BLaER1 treated with 17β-estradiol and CSF1 and Interleukin-3, amounts not matched to agents 10 nM and 100 nM (cell line): Measurements from ENCODE around the gene ZEB2.

ENCODE experiments used
- H3K27ac ChIP-seq, 11 experiments: shearing (Covaris generic); formaldehyde crosslinking; 2 replicates each; pipeline ENCODE4 v1.8.1; 2022
- H3K27me3 ChIP-seq, 11 experiments: shearing (Covaris generic); formaldehyde crosslinking; 2 replicates each; pipeline ENCODE4 v1.8.1; 2022
- H3K36me3 ChIP-seq, 11 experiments: shearing (Covaris generic); formaldehyde crosslinking; 2 replicates each; pipeline ENCODE4 v1.8.1; 2022
- H3K4me1 ChIP-seq, 10 experiments: shearing (Covaris generic); formaldehyde crosslinking; 2 replicates each; pipeline ENCODE4 v1.8.1; 2022
- H3K4me2 ChIP-seq, 11 experiments: shearing (Covaris generic); formaldehyde crosslinking; 2 replicates each; pipeline ENCODE4 v1.8.1; 2022
- H3K4me3 ChIP-seq, 10 experiments: shearing (Covaris generic); formaldehyde crosslinking; 2 replicates each; pipeline ENCODE4 v1.8.1; 2022
- H3K9ac ChIP-seq, 11 experiments: shearing (Covaris generic); formaldehyde crosslinking; 2 replicates each; pipeline ENCODE4 v1.8.1; 2022
- H3K9me3 ChIP-seq, 11 experiments: shearing (Covaris generic); formaldehyde crosslinking; replicated peaks in 1 of 11; 2 replicates each; pipeline ENCODE4 v1.8.1; 2022
- H4K20me1 ChIP-seq, 11 experiments: shearing (Covaris generic); formaldehyde crosslinking; 2 replicates each; pipeline ENCODE4 v1.8.1; 2022
- Cebpa-rat ChIP-seq, 11 experiments: shearing (Covaris generic); IDR thresholded peaks; 2 replicates each; pipeline ENCODE4 v1.8.1; 2022

ZEB2 gene

GRCh38 chr2:144466637-144467036 lies 53.3 kb downstream of the ZEB2 start:
- H4K20me1 ChIP-seq, result peaks cover 100% of the 10 kb centered on the region in 11 experiments
- no peaks in the 10 kb centered on the region for H3K27me3 ChIP-seq
- H3K4me1 ChIP-seq, result peaks cover 23 to 100% (median 62%) of the 10 kb centered on the region in 10 experiments
- no peaks in the 10 kb centered on the region for H3K9me3 ChIP-seq
- H3K9ac ChIP-seq, result no peak overlapping the region
- H3K4me2 ChIP-seq, result peak overlapping the region in 2 of 11 experiments; percentile 2 to 20; a peak in 2 of 22 replicates
- no peak for TF ChIP-seq Cebpa-rat (IDR thresholded peaks at IDR 0.05)
- no peak overlapping the region for H3K27ac ChIP-seq
- no peak overlapping the region for H3K4me3 ChIP-seq
- H3K36me3 ChIP-seq, result peaks cover 99 to 100% (median 100%) of the 10 kb centered on the region in 11 experiments

GRCh38 chr2:144465749-144466148 lies 54.2 kb downstream of the ZEB2 start:
- Histone ChIP-seq H3K9ac (no peak overlapping the region), H3K27ac (no peak overlapping the region), H4K20me1 (peaks cover 100% of the 10 kb centered on the region in 11 experiments), H3K4me3 (no peak overlapping the region), H3K9me3 (no peaks in the 10 kb centered on the region), H3K4me2 (peak overlapping the region in 3 of 11 experiments; percentile 20 to 40 (median 20); a peak in 4 of 22 replicates), H3K27me3 (no peaks in the 10 kb centered on the region), H3K4me1 (peaks cover 30 to 100% (median 67%) of the 10 kb centered on the region in 10 experiments), H3K36me3 (peaks cover 99 to 100% (median 100%) of the 10 kb centered on the region in 11 experiments)
- TF ChIP-seq Cebpa-rat (IDR thresholded peaks at IDR 0.05), result no peak

GRCh38 chr2:144464730-144465129 lies 55.2 kb downstream of the ZEB2 start:
- no peaks in the 10 kb centered on the region for H3K9me3 ChIP-seq
- H3K4me1 ChIP-seq, result peaks cover 40 to 100% (median 77%) of the 10 kb centered on the region in 10 experiments
- H4K20me1 ChIP-seq, result peaks cover 100% of the 10 kb centered on the region in 11 experiments
- H3K27me3 ChIP-seq, result no peaks in the 10 kb centered on the region
- peak overlapping the region in 7 of 11 experiments; percentile 0 to 40 (median 3); a peak in 5 of 22 replicates for H3K4me2 ChIP-seq
- no peak overlapping the region for H3K4me3 ChIP-seq
- H3K36me3 ChIP-seq, result peaks cover 99 to 100% (median 100%) of the 10 kb centered on the region in 11 experiments
- H3K9ac ChIP-seq, result no peak overlapping the region
- no peak for TF ChIP-seq Cebpa-rat (IDR thresholded peaks at IDR 0.05)
- H3K27ac ChIP-seq, result no peak overlapping the region

GRCh38 chr2:144463266-144463665 lies 56.7 kb downstream of the ZEB2 start:
- Histone ChIP-seq H3K4me2 (peak overlapping the region; percentile 13 to 79 (median 35); a peak in 14 of 22 replicates), H4K20me1 (peaks cover 100% of the 10 kb centered on the region in 11 experiments), H3K36me3 (peaks cover 99 to 100% (median 100%) of the 10 kb centered on the region in 11 experiments), H3K27me3 (no peaks in the 10 kb centered on the region), H3K4me1 (peaks cover 55 to 100% (median 91%) of the 10 kb centered on the region in 10 experiments), H3K9me3 (no peaks in the 10 kb centered on the region), H3K4me3 (no peak overlapping the region), H3K27ac (peak overlapping the region in 1 of 11 experiments; percentile 1; a peak in 1 of 22 replicates), H3K9ac (0 out of 22 replicates have a peak overlapping the region, but pooled peaks of 1 of the 11 experiments have one; percentile 46)
- no peak for TF ChIP-seq Cebpa-rat (IDR thresholded peaks at IDR 0.05)

DNA sequence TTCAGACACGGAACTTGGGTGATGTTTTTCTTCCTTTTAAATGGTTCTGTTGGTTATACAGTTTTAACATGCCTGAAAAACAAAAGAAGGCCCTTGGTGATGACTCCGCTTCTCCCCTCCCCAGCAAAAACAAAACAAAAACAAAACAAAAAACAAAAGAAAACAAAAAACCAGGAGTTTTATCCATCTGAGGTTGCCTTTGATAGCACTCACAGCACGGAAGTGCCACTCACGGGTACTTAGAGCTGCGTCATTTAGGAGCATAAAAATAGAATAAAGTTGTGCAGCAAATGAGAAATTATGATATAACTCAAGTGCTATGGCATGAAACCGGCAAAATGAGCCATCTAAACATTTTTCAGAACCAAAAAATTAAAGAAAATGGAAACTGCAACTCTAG lies 57.7 kb downstream of the ZEB2 start:
- Histone ChIP-seq H3K9me3 (no peaks in the 10 kb centered on the region), H4K20me1 (peaks cover 100% of the 10 kb centered on the region in 11 experiments), H3K9ac (0 out of 22 replicates have a peak overlapping the region, but pooled peaks of 2 of the 11 experiments have one; percentile 10 to 18), H3K36me3 (peaks cover 93 to 100% (median 100%) of the 10 kb centered on the region in 11 experiments), H3K4me3 (no peak overlapping the region), H3K27ac (peak overlapping the region in 5 of 11 experiments; percentile 2 to 37 (median 21); a peak in 3 of 22 replicates), H3K4me1 (peaks cover 64 to 100% (median 93%) of the 10 kb centered on the region in 10 experiments), H3K27me3 (no peaks in the 10 kb centered on the region), H3K4me2 (peak overlapping the region; percentile 13 to 79 (median 41); a peak in 18 of 22 replicates)
- TF ChIP-seq Cebpa-rat (IDR thresholded peaks at IDR 0.05), result no peak

GRCh38 chr2:144461308-144461766 lies 58.6 kb downstream of the ZEB2 start:
- Histone ChIP-seq H3K27ac (peak overlapping the region in 2 of 11 experiments; percentile 21 to 37; a peak in 1 of 22 replicates), H3K4me2 (peak overlapping the region; percentile 20 to 79 (median 43); a peak in 21 of 22 replicates)

GRCh38 chr2:144460727-144461307 lies 59.1 kb downstream of the ZEB2 start:
- Histone ChIP-seq H4K20me1 (peaks cover 100% of the 10 kb centered on the region in 11 experiments), H3K9me3 (no peaks in the 10 kb centered on the region), H3K4me2 (peak overlapping the region; percentile 20 to 79 (median 43); a peak in 19 of 22 replicates), H3K4me1 (peaks cover 75 to 100% (median 97%) of the 10 kb centered on the region in 10 experiments), H3K36me3 (peaks cover 92 to 100% (median 99%) of the 10 kb centered on the region in 11 experiments), H3K4me3 (no peak overlapping the region), H3K27ac (0 out of 22 replicates have a peak overlapping the region, but pooled peaks of 2 of the 11 experiments have one; percentile 37 to 56), H3K9ac (no peak overlapping the region), H3K27me3 (no peaks in the 10 kb centered on the region)
- no peak for TF ChIP-seq Cebpa-rat (IDR thresholded peaks at IDR 0.05)

More at GRCh38 chr2:144461308-144461766, 58.6 kb downstream of the ZEB2 start:
- Histone ChIP-seq H3K9me3 (no peaks in the 10 kb centered on the region), H3K36me3 (peaks cover 92 to 100% (median 99%) of the 10 kb centered on the region in 11 experiments), H3K9ac (no peak overlapping the region), H3K4me1 (peaks cover 72 to 100% (median 96%) of the 10 kb centered on the region in 10 experiments), H3K27me3 (no peaks in the 10 kb centered on the region), H3K4me3 (no peak overlapping the region), H4K20me1 (peaks cover 100% of the 10 kb centered on the region in 11 experiments)
- no peak for TF ChIP-seq Cebpa-rat (IDR thresholded peaks at IDR 0.05)

DNA sequence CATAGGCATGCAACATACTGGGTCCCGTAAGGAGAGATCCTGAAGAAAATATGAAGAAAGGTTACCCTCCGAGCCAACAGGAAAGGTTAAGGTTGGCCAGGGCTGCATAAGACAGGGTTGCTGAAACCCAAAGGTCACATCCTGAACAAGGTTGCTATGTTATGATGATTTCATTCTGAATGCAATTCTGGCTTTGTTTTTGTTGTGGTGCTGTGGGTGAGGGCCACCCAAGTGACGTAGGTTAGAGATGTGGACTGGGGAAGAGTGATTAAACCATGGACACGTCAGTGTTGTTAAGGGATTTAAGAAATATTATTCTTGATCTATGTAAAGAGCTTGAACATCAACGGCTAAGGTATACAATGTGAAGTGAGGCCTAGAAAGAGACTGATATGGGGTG lies 60.0 kb downstream of the ZEB2 start:
- no peak for TF ChIP-seq Cebpa-rat (IDR thresholded peaks at IDR 0.05)
- H3K36me3 ChIP-seq, result peaks cover 92 to 100% (median 99%) of the 10 kb centered on the region in 11 experiments
- peak overlapping the region; percentile 12 to 79 (median 43); a peak in 19 of 22 replicates for H3K4me2 ChIP-seq
- no peaks in the 10 kb centered on the region for H3K27me3 ChIP-seq
- no peak overlapping the region for H3K4me3 ChIP-seq
- H3K27ac ChIP-seq, result peak overlapping the region in 4 of 11 experiments; percentile 31 to 56 (median 44); a peak in 5 of 22 replicates
- H3K9me3 ChIP-seq, result no peaks in the 10 kb centered on the region
- peaks cover 79 to 100% (median 97%) of the 10 kb centered on the region in 10 experiments for H3K4me1 ChIP-seq
- H4K20me1 ChIP-seq, result peaks cover 100% of the 10 kb centered on the region in 11 experiments
- H3K9ac ChIP-seq, result 0 out of 22 replicates have a peak overlapping the region, but pooled peaks of 3 of the 11 experiments have one; percentile 3 to 39 (median 9)

DNA sequence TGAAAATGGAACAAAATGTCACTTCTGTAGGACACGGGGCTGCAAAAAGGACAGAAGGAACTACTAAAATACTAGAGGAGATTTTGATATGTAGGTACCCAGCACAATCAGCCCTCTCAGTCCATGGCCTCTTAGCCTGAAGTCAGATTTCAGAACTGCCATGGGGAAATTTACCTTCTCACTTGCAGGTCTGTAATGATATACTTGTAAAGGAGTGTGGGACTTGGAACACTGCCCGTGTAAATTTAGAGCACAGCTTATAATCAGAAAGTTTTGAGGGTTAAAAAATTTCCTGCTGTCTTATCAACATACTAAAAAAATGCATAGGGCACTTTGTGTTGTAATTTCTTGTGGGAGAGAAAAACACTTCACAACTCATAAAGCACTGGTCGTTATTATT lies 60.6 kb downstream of the ZEB2 start:
- H3K4me1 ChIP-seq, result peaks cover 85 to 100% (median 98%) of the 10 kb centered on the region in 10 experiments
- H3K4me2 ChIP-seq, result peak overlapping the region; percentile 12 to 79 (median 43); a peak in 21 of 22 replicates
- no peaks in the 10 kb centered on the region for H3K9me3 ChIP-seq
- H3K27ac ChIP-seq, result peak overlapping the region in 8 of 11 experiments; percentile 5 to 56 (median 26); a peak in 11 of 22 replicates
- no peak overlapping the region for H3K4me3 ChIP-seq
- H4K20me1 ChIP-seq, result peaks cover 100% of the 10 kb centered on the region in 11 experiments
- TF ChIP-seq Cebpa-rat (IDR thresholded peaks at IDR 0.05), result no peak
- peaks cover 92 to 100% (median 99%) of the 10 kb centered on the region in 11 experiments for H3K36me3 ChIP-seq
- no peaks in the 10 kb centered on the region for H3K27me3 ChIP-seq
- peak overlapping the region in 3 of 11 experiments; percentile 24 to 54 (median 39); a peak in 3 of 22 replicates for H3K9ac ChIP-seq
